IPS-18c (cell line): ENCODE data around the gene ASCC3.

Experiments
- H3K4me3 ChIP-seq: 2 replicates; pipeline ENCODE4 v1.7.0; 2013; ENCODE audit warnings: low read depth, mild to moderate bottlenecking, low read length, moderate library complexity; ENCODE audit not compliant: insufficient read depth
- H3K9me3 ChIP-seq: one replicate; pipeline ENCODE4 v1.6.1; 2013; ENCODE audit warnings: mild to moderate bottlenecking, low read length, moderate library complexity; ENCODE audit not compliant: control insufficient read depth, insufficient read depth

ASCC3 gene

GRCh38 chr6:100614386-100614785 is 266.7 kb downstream of the ASCC3 start:
- Histone ChIP-seq H3K4me3 (no peak overlapping the region), H3K9me3 (no peaks in the 10 kb centered on the region)

- Histone ChIP-seq H3K4me3 (no peak overlapping the region), H3K9me3 (no peaks in the 10 kb centered on the region)
These were observed 267.5 kb downstream of the ASCC3 start for GRCh38 chr6:100613656-100614055.

GRCh38 chr6:100612094-100612493 is 269.0 kb downstream of the ASCC3 start:
- H3K4me3 ChIP-seq = no peak overlapping the region

GRCh38 chr6:100599088-100599770 is 281.9 kb downstream of the ASCC3 start:
- no peaks in the 10 kb centered on the region for H3K9me3 ChIP-seq

More at GRCh38 chr6:100612094-100612493, 269.0 kb downstream of the ASCC3 start:
- H3K9me3 ChIP-seq = no peaks in the 10 kb centered on the region

GRCh38 chr6:100595456-100595855 is 285.7 kb downstream of the ASCC3 start:
- Histone ChIP-seq H3K9me3 (no peaks in the 10 kb centered on the region), H3K4me3 (no peak overlapping the region)

More at GRCh38 chr6:100599088-100599770, 281.9 kb downstream of the ASCC3 start:
- H3K4me3 ChIP-seq = no peak overlapping the region

GRCh38 chr6:100593522-100593921 is 287.6 kb downstream of the ASCC3 start:
- no peaks in the 10 kb centered on the region for H3K9me3 ChIP-seq
- H3K4me3 ChIP-seq = no peak overlapping the region

GRCh38 chr6:100592929-100593328 is 288.2 kb downstream of the ASCC3 start:
- H3K9me3 ChIP-seq = no peaks in the 10 kb centered on the region
- no peak overlapping the region for H3K4me3 ChIP-seq

GRCh38 chr6:100577425-100577824 is 303.7 kb downstream of the ASCC3 start:
- H3K4me3 ChIP-seq = no peak overlapping the region
- no peaks in the 10 kb centered on the region for H3K9me3 ChIP-seq

- Histone ChIP-seq H3K4me3 (no peak overlapping the region), H3K9me3 (no peaks in the 10 kb centered on the region)
These were observed 305.2 kb downstream of the ASCC3 start for GRCh38 chr6:100575921-100576320.

GRCh38 chr6:100574836-100575235 is 306.3 kb downstream of the ASCC3 start:
- Histone ChIP-seq H3K4me3 (no peak overlapping the region), H3K9me3 (no peaks in the 10 kb centered on the region)

GRCh38 chr6:100573166-100573565 is 308.0 kb downstream of the ASCC3 start:
- H3K9me3 ChIP-seq = no peaks in the 10 kb centered on the region

GRCh38 chr6:100568255-100568654 is 312.9 kb downstream of the ASCC3 start:
- no peaks in the 10 kb centered on the region for H3K9me3 ChIP-seq
- no peak overlapping the region for H3K4me3 ChIP-seq

More at GRCh38 chr6:100573166-100573565, 308.0 kb downstream of the ASCC3 start:
- no peak overlapping the region for H3K4me3 ChIP-seq

GRCh38 chr6:100566563-100566962 is 314.6 kb downstream of the ASCC3 start:
- Histone ChIP-seq H3K4me3 (no peak overlapping the region), H3K9me3 (no peaks in the 10 kb centered on the region)

- H3K4me3 ChIP-seq = no peak overlapping the region
- H3K9me3 ChIP-seq = no peaks in the 10 kb centered on the region
These were observed 315.6 kb downstream of the ASCC3 start for GRCh38 chr6:100565439-100566104.

GRCh38 chr6:100559859-100560258 is 321.3 kb downstream of the ASCC3 start:
- no peak overlapping the region for H3K4me3 ChIP-seq

GRCh38 chr6:100554228-100554627 is 326.9 kb downstream of the ASCC3 start:
- H3K9me3 ChIP-seq = no peaks in the 10 kb centered on the region
- H3K4me3 ChIP-seq = no peak overlapping the region

More at GRCh38 chr6:100559859-100560258, 321.3 kb downstream of the ASCC3 start:
- no peaks in the 10 kb centered on the region for H3K9me3 ChIP-seq

- Histone ChIP-seq H3K9me3 (no peaks in the 10 kb centered on the region), H3K4me3 (no peak overlapping the region)
These were observed 327.9 kb downstream of the ASCC3 start for GRCh38 chr6:100553243-100553642.

- Histone ChIP-seq H3K4me3 (no peak overlapping the region), H3K9me3 (no peaks in the 10 kb centered on the region)
These were observed 331.5 kb downstream of the ASCC3 start for GRCh38 chr6:100549406-100550167.
